WERI-Rb-1 (cell line): ENCODE measurements around the gene FOCAD.

Experiments used
- DNase-seq: peaks from one replicate; pipeline ENCODE4 v3.0.0-alpha.2; 2020
- H3K27ac ChIP-seq: fragments of 250-450 bp; sonication (Bioruptor Pico); 2 replicates; pipeline ENCODE4 v1.5.1; 2020; ENCODE audit warnings: mild to moderate bottlenecking, moderate library complexity
- H3K27me3 ChIP-seq: fragments of 250-450 bp; sonication (Bioruptor Pico); 2 replicates; pipeline ENCODE4 v1.5.1; 2021; ENCODE audit warnings: mild to moderate bottlenecking, low read depth, moderate library complexity; ENCODE audit not compliant: insufficient read depth, severe bottlenecking
- H3K36me3 ChIP-seq: fragments of 250-450 bp; sonication (Bioruptor Pico); 2 replicates; pipeline ENCODE4 v1.5.1; 2020; ENCODE audit warnings: mild to moderate bottlenecking, moderate library complexity
- H3K4me3 ChIP-seq: 2 replicates; pipeline ENCODE4 v1.5.1; 2011; ENCODE audit warnings: low read depth, mild to moderate bottlenecking, control low read depth, low read length
- H3K9me3 ChIP-seq: fragments of 250-450 bp; sonication (Bioruptor Pico); 2 replicates; pipeline ENCODE4 v1.5.1; 2021; ENCODE audit warnings: mild to moderate bottlenecking, moderate library complexity; ENCODE audit not compliant: severe bottlenecking
- CTCF ChIP-seq: IDR thresholded peaks from 2 replicates; pipeline ENCODE4 v1.5.1; 2011; ENCODE audit warnings: low read depth, mild to moderate bottlenecking, control low read depth, inconsistent platforms, low read length

The FOCAD gene

GRCh38 chr9:20791682-20792081 is 107.6 kb downstream of the FOCAD start:
- no peaks in the 10 kb centered on the region for H3K27me3 ChIP-seq
- no peaks in the 10 kb centered on the region for H3K9me3 ChIP-seq
- DNase-seq = no peak
- no peak overlapping the region for H3K4me3 ChIP-seq
- H3K27ac ChIP-seq = no peak overlapping the region
- TF ChIP-seq CTCF = no peak
- no peaks in the 10 kb centered on the region for H3K36me3 ChIP-seq

- no peak for TF ChIP-seq CTCF
- Histone ChIP-seq H3K27ac (no peak overlapping the region), H3K36me3 (no peaks in the 10 kb centered on the region), H3K4me3 (no peak overlapping the region), H3K9me3 (no peaks in the 10 kb centered on the region), H3K27me3 (no peaks in the 10 kb centered on the region)
- DNase-seq = no peak
These were observed 120.6 kb downstream of the FOCAD start for GRCh38 chr9:20804489-20805250.

- DNase-seq = no peak
- no peak overlapping the region for H3K4me3 ChIP-seq
- H3K9me3 ChIP-seq = no peaks in the 10 kb centered on the region
- TF ChIP-seq CTCF = no peak
- H3K27ac ChIP-seq = no peak overlapping the region
- H3K27me3 ChIP-seq = no peaks in the 10 kb centered on the region
- H3K36me3 ChIP-seq = no peaks in the 10 kb centered on the region
These were observed 121.7 kb downstream of the FOCAD start for GRCh38 chr9:20805766-20806165.

- Histone ChIP-seq H3K9me3 (no peaks in the 10 kb centered on the region), H3K36me3 (no peaks in the 10 kb centered on the region), H3K27me3 (no peaks in the 10 kb centered on the region), H3K27ac (no peak overlapping the region), H3K4me3 (no peak overlapping the region)
- no peak for DNase-seq
- no peak for TF ChIP-seq CTCF
These were observed 123.9 kb downstream of the FOCAD start for GRCh38 chr9:20808002-20808401.

GRCh38 chr9:20811872-20812271 is 127.8 kb downstream of the FOCAD start:
- H3K36me3 ChIP-seq = no peaks in the 10 kb centered on the region
- no peak for DNase-seq
- no peaks in the 10 kb centered on the region for H3K27me3 ChIP-seq
- no peak for TF ChIP-seq CTCF
- no peak overlapping the region for H3K4me3 ChIP-seq
- H3K27ac ChIP-seq = no peak overlapping the region
- H3K9me3 ChIP-seq = no peaks in the 10 kb centered on the region
